ENCODE results near the gene RPL39L. TPM values are rescaled to one million over a fixed set of nuclear protein-coding genes. Genes with fewer than 3 reads are reported as not detected.

RPL39L gene
- total and polyA plus RNA-seq, 2 of the 13 experiments (the other 11 are each of a cell fraction or from before 2014, with no cell fraction given): not detected

DNA sequence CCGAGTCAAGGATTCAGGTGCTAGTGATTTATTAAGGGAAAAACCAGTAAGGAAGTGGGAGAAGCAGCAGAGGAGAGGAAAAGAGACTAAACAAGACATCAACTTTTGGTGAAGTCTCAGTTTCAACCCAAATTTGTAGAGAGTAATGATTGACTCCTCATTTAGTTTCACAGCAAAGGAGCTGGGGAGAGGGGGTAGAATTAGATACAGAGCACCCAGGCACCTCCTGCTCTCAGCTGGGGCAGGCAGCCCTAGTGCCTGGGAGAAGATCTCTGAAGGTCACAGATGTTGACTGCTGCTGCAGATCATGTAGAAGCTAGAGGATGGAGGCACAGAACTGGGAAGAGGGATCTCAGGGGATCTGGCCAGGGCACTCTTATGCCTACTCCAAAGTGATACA, 29.1 kb downstream of the RPL39L start:
- Histone ChIP-seq H2AFZ (ENCODE audit: low read length) (no peak overlapping the region), H3K79me2 (ENCODE audit: insufficient read depth, low read length) (no peaks in the 10 kb centered on the region), H3K36me3 (replicated peaks in 1 of 2; ENCODE audit: control insufficient read depth in 1 of 2, insufficient read depth in 2 of 2, low read length in 2 of 2) (no peaks in the 10 kb centered on the region), H4K20me1 (ENCODE audit: insufficient read depth, low read length) (no peaks in the 10 kb centered on the region), H3K4me3 (replicated peaks in 1 of 3; ENCODE audit: insufficient read depth in 1 of 3, low read depth in 2 of 3, low read length in 3 of 3) (no peak overlapping the region), H3K9me3 (ENCODE audit: low read length) (no peaks in the 10 kb centered on the region), H3K4me1 (ENCODE audit: insufficient read depth, low read length) (0 out of 2 replicates have a peak, but pooled peaks cover 6% of the 10 kb centered on the region), H3K9ac (ENCODE audit: insufficient read depth, low read depth, low read length) (no peak overlapping the region), H3K4me2 (ENCODE audit: low read depth, low read length) (no peak overlapping the region), H3K27ac (ENCODE audit: extremely low read length, insufficient read depth, low read length) (no peak overlapping the region), H3K27me3 (ENCODE audit: control insufficient read depth in 1 of 2, insufficient read depth in 2 of 2, low read length in 2 of 2) (peaks cover 0 to 11% of the 10 kb centered on the region in 2 experiments; a peak in 1 of 5 replicates)
- 0% methylated on average over 1 of the region's 1 CpG for WGBS (ENCODE audit: low lambda C conversion rate)
- FAIRE-seq (no peak), DNase-seq (ENCODE audit: low spot score) (no peak), ATAC-seq (no peak)
- BruUV-seq (replicated peaks): no TSS peak
- POLR2A ChIA-PET: no interaction called here
- TF ChIP-seq TP53 (CRISPR knock-in tag; conservative IDR thresholded peaks at IDR 0.05) (no peak), IKZF1 (IDR thresholded peaks at IDR 0.05) (no peak), ZNF274 (CRISPR knock-in tag; IDR thresholded peaks at IDR 0.05) (no peak), ZNF3 (CRISPR knock-in tag; IDR thresholded peaks at IDR 0.05) (no peak), CAMTA2 (CRISPR knock-in tag; IDR thresholded peaks at IDR 0.05; ENCODE audit: borderline replicate concordance) (no peak), ZNF598 (CRISPR knock-in tag; IDR thresholded peaks at IDR 0.05; ENCODE audit: borderline replicate concordance) (no peak), MTA3 (CRISPR knock-in tag; IDR thresholded peaks at IDR 0.05) (no peak), STAG1 (CRISPR knock-in tag; IDR thresholded peaks at IDR 0.05) (no peak), SRF (IDR thresholded peaks at IDR 0.05; ENCODE audit: low read depth, low read length) (no peak), ZNF431 (CRISPR knock-in tag; IDR thresholded peaks at IDR 0.05; ENCODE audit: borderline replicate concordance, low read depth) (no peak), ZNF335 (CRISPR knock-in tag; IDR thresholded peaks at IDR 0.05) (no peak), RXRA (CRISPR knock-in tag; IDR thresholded peaks at IDR 0.05) (no peak)
- TF ChIP-seq, protein P1, sequence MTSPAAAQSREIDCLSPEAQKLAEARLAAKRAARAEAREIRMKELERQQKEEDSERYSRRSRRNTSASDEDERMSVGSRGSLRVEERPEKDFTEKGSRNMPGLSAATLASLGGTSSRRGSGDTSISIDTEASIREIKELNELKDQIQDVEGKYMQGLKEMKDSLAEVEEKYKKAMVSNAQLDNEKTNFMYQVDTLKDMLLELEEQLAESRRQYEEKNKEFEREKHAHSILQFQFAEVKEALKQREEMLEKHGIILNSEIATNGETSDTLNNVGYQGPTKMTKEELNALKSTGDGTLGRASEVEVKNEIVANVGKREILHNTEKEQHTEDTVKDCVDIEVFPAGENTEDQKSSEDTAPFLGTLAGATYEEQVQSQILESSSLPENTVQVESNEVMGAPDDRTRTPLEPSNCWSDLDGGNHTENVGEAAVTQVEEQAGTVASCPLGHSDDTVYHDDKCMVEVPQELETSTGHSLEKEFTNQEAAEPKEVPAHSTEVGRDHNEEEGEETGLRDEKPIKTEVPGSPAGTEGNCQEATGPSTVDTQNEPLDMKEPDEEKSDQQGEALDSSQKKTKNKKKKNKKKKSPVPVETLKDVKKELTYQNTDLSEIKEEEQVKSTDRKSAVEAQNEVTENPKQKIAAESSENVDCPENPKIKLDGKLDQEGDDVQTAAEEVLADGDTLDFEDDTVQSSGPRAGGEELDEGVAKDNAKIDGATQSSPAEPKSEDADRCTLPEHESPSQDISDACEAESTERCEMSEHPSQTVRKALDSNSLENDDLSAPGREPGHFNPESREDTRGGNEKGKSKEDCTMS (CRISPR knock-in tag; conservative IDR thresholded peaks at IDR 0.05): no peak
- TF ChIP-seq, protein P2, sequence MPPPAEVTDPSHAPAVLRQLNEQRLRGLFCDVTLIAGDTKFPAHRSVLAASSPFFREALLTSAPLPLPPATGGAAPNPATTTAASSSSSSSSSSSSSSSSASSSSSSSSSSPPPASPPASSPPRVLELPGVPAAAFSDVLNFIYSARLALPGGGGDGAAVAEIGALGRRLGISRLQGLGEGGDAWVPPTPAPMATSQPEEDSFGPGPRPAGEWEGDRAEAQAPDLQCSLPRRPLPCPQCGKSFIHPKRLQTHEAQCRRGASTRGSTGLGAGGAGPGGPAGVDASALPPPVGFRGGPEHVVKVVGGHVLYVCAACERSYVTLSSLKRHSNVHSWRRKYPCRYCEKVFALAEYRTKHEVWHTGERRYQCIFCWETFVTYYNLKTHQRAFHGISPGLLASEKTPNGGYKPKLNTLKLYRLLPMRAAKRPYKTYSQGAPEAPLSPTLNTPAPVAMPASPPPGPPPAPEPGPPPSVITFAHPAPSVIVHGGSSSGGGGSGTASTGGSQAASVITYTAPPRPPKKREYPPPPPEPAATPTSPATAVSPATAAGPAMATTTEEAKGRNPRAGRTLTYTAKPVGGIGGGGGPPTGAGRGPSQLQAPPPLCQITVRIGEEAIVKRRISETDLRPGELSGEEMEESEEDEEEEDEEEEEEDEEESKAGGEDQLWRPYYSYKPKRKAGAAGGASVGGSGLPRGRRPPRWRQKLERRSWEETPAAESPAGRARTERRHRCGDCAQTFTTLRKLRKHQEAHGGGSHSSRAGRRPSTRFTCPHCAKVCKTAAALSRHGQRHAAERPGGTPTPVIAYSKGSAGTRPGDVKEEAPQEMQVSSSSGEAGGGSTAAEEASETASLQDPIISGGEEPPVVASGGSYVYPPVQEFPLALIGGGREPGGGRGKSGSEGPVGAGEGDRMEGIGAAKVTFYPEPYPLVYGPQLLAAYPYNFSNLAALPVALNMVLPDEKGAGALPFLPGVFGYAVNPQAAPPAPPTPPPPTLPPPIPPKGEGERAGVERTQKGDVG (CRISPR knock-in tag; IDR thresholded peaks at IDR 0.05; ENCODE audit: borderline replicate concordance): no peak
- intact Hi-C loops (cut with micrococcal nuclease; ENCODE audit: unreplicated experiment) (no loop called here), in situ Hi-C loops (cut with HindIII; ENCODE audit: extremely low pct_ligation_motif_present, low pct_unique_long_range_greater_than_20kb) (no loop called here)
- CTCF ChIA-PET (ENCODE audit: low intra/inter-chr PET ratio, low total read pairs): no interaction called here

Measured in HepG2 (cell line).